Prostate gland (tissue), 2 donors: Measurements from ENCODE around the gene APLP2. TPM values are rescaled to one million over a fixed set of nuclear protein-coding genes. Genes with fewer than 3 reads are reported as not detected.
A peak's percentile ranks its signal among the peaks of the same experiment; 100 is the strongest.

ENCODE experiments used
- DNase-seq: peaks from one replicate; pipeline ENCODE4 v3.0.0-alpha.2; 2019; ENCODE audit warnings: low spot score
- H3K27ac ChIP-seq, 2 donors: fragments of 200-600 bp; sonication (generic); 2 replicates each; pipeline ENCODE4 v1.5.1; 2017 to 2019
- H3K27me3 ChIP-seq: fragments of 200-600 bp; sonication (generic); replicated peaks from 2 replicates; pipeline ENCODE4 v1.5.1; 2019; ENCODE audit not compliant: insufficient read depth
- H3K36me3 ChIP-seq, 2 donors: fragments of 200-600 bp; sonication (generic); 1 replicate in 1 of 2; 2 replicates in 1 of 2; pipeline versions ENCODE4 v1.5.1 to v1.8.1; 2017 to 2019
- H3K4me1 ChIP-seq: fragments of 200-600 bp; sonication (generic); replicated peaks from 2 replicates; pipeline ENCODE4 v1.5.1; 2019
- H3K4me3 ChIP-seq, 2 donors: fragments of 200-600 bp; sonication (generic); 2 replicates each; pipeline ENCODE4 v1.5.1; 2017 to 2019
- H3K9me3 ChIP-seq: fragments of 200-600 bp; sonication (generic); 2 replicates; pipeline ENCODE4 v1.5.1; 2017
- CTCF ChIP-seq, 4 experiments: fragments of 200-600 bp in 2 of 4; fragments of 450-650 bp in 2 of 4; sonication (generic) in 2 of 4; IDR thresholded peaks; 1 replicate in 3 of 4; 2 replicates in 1 of 4; pipeline ENCODE4 v1.5.1; 2016 to 2019; ENCODE audit warnings: antibody characterized with exemption in 4 of 4, mild to moderate bottlenecking in 2 of 4, moderate library complexity in 2 of 4
- POLR2A ChIP-seq: fragments of 450-650 bp; IDR thresholded peaks from one replicate; pipeline ENCODE4 v1.6.1; 2016; ENCODE audit warnings: antibody characterized with exemption, mild to moderate bottlenecking
- POLR2AphosphoS5 ChIP-seq: sonication (generic); formaldehyde crosslinking; IDR thresholded peaks from one replicate; pipeline ENCODE4 v1.6.1; 2017; ENCODE audit warnings: antibody characterized with exemption
- WGBS: methylation state at CpG from one replicate; pipeline ENCODE4 v1.1.5; 2018; 5-methylcytosine and 5-hydroxymethylcytosine counted together
- intact Hi-C: fragments of 100-400 bp; cut with DNase I; formaldehyde crosslinking; loops from one replicate; pipeline ENCODE4 v1.14.2; 2022
- total RNA-seq, 2 donors: library from RNA; depleted of rRNA; stranded (reverse); fragments of >200 nt; gene quantifications; one replicate each; pipeline ENCODE4 v1.1.0, GENCODE V29; 2016

The APLP2 gene
- total RNA-seq, 2 donors from 2014 or later, result 222 to 434 TPM

GRCh38 chr11:130163346-130164220 lies 93.9 kb downstream of the APLP2 start:
- no peak overlapping the region for H3K27ac ChIP-seq
- H3K9me3 ChIP-seq, result no peaks in the 10 kb centered on the region
- H3K4me3 ChIP-seq, result no peak overlapping the region
- no peaks in the 10 kb centered on the region for H3K27me3 ChIP-seq
- intact Hi-C loops, result no loop called here
- H3K36me3 ChIP-seq, result no peaks in the 10 kb centered on the region
- 59% methylated on average over 13 of the region's 13 CpGs for WGBS
- H3K4me1 ChIP-seq, result peaks cover 5% of the 10 kb centered on the region
- no peak for TF ChIP-seq POLR2AphosphoS5
- peak in 1 of 4 experiments; percentile 4 for TF ChIP-seq CTCF (IDR thresholded peaks at IDR 0.05)
- no peak for DNase-seq

GRCh38 chr11:130164221-130164570 lies 94.5 kb downstream of the APLP2 start:
- Histone ChIP-seq H3K27me3 (no peaks in the 10 kb centered on the region), H3K36me3 (no peaks in the 10 kb centered on the region), H3K9me3 (no peaks in the 10 kb centered on the region), H3K4me1 (peaks cover 5% of the 10 kb centered on the region), H3K4me3 (no peak overlapping the region), H3K27ac (no peak overlapping the region)
- WGBS, result 88% methylated on average over 2 of the region's 2 CpGs
- TF ChIP-seq POLR2A, result no peak
- no peak for TF ChIP-seq POLR2AphosphoS5
- TF ChIP-seq CTCF (IDR thresholded peaks at IDR 0.05), result no peak
- DNase-seq, result no peak
- intact Hi-C loops, result no loop called here

GRCh38 chr11:130165601-130166456 lies 96.1 kb downstream of the APLP2 start:
- Histone ChIP-seq H3K4me1 (peaks cover 4% of the 10 kb centered on the region), H3K4me3 (no peak overlapping the region), H3K36me3 (no peaks in the 10 kb centered on the region), H3K9me3 (no peaks in the 10 kb centered on the region), H3K27me3 (no peaks in the 10 kb centered on the region), H3K27ac (no peak overlapping the region)
- DNase-seq, result no peak
- WGBS, result 85% methylated on average over 9 of the region's 9 CpGs
- TF ChIP-seq POLR2AphosphoS5, result no peak
- TF ChIP-seq CTCF (IDR thresholded peaks at IDR 0.05), result no peak
- no peak for TF ChIP-seq POLR2A
- intact Hi-C loops, result no loop called here

- Histone ChIP-seq H3K4me3 (no peak overlapping the region), H3K9me3 (no peaks in the 10 kb centered on the region), H3K36me3 (no peaks in the 10 kb centered on the region), H3K4me1 (peaks cover 2% of the 10 kb centered on the region), H3K27me3 (no peaks in the 10 kb centered on the region), H3K27ac (no peak overlapping the region)
- no peak for DNase-seq
- intact Hi-C loops, result no loop called here
- 75% methylated on average over 4 of the region's 4 CpGs for WGBS
- no peak for TF ChIP-seq POLR2AphosphoS5
- no peak for TF ChIP-seq POLR2A
- no peak for TF ChIP-seq CTCF (IDR thresholded peaks at IDR 0.05)
These were observed 96.7 kb downstream of the APLP2 start for GRCh38 chr11:130166457-130166784.
